Measurements from ENCODE around the gene C12orf76. TPM values are rescaled to one million over a fixed set of nuclear protein-coding genes. Genes with fewer than 3 reads are reported as not detected.
"Not testable (repeated sequence)": the region's sequence is repeated elsewhere in the genome, so short reads cannot be mapped to it uniquely, and the experiment has no call there.

C12orf76 gene
- total RNA-seq, 4 donors from 2014 or later = 7.9 to 16.2 (median 10.6) TPM

GRCh38 chr12:110088936-110089335 lies 40.6 kb upstream of the C12orf76 start:
- Histone ChIP-seq H3K27ac (no peak overlapping the region), H3K9me3 (no peaks in the 10 kb centered on the region), H3K4me3 (no peak overlapping the region), H3K4me1 (no peaks in the 10 kb centered on the region), H3K27me3 (no peaks in the 10 kb centered on the region), H3K36me3 (no peaks in the 10 kb centered on the region)
- WGBS = 80% methylated on average over 5 of the region's 5 CpGs
- DNase-seq (ENCODE audit: low spot score in 2 of 2) = no peak
- TF ChIP-seq EP300 (IDR thresholded peaks at IDR 0.05) = no peak

GRCh38 chr12:110088216-110088615 lies 39.9 kb upstream of the C12orf76 start:
- H3K4me3 ChIP-seq; H3K4me1 ChIP-seq; H3K27me3 ChIP-seq; DNase-seq (ENCODE audit: low spot score in 2 of 2); H3K27ac ChIP-seq; H3K9me3 ChIP-seq; H3K36me3 ChIP-seq: not testable (repeated sequence)
- WGBS = 82% methylated on average over 6 of the region's 6 CpGs

GRCh38 chr12:110084314-110085015 lies 36.1 kb upstream of the C12orf76 start:
- Histone ChIP-seq H3K4me3 (no peak overlapping the region), H3K27me3 (no peaks in the 10 kb centered on the region), H3K9me3 (no peaks in the 10 kb centered on the region), H3K27ac (no peak overlapping the region), H3K36me3 (no peaks in the 10 kb centered on the region), H3K4me1 (no peaks in the 10 kb centered on the region)
- WGBS = 42% methylated on average over 4 of the region's 4 CpGs
- no peak for DNase-seq (ENCODE audit: low spot score in 2 of 2)
- TF ChIP-seq POLR2A (IDR thresholded peaks at IDR 0.05) (no peak), EP300 (IDR thresholded peaks at IDR 0.05) (no peak), POLR2AphosphoS5 (IDR thresholded peaks at IDR 0.05) (no peak), CTCF (IDR thresholded peaks at IDR 0.05) (no peak)

GRCh38 chr12:110080410-110080809 lies 32.1 kb upstream of the C12orf76 start:
- H3K27ac ChIP-seq = no peak overlapping the region

GRCh38 chr12:110079477-110080400 lies 31.4 kb upstream of the C12orf76 start:
- H3K27ac ChIP-seq = peak overlapping the region; percentile 18
- H3K27me3 ChIP-seq = no peaks in the 10 kb centered on the region
- WGBS = 84% methylated on average over 24 of the region's 24 CpGs
- DNase-seq (ENCODE audit: low spot score in 2 of 2) = no peak
- H3K4me3 ChIP-seq = peak overlapping the region; percentile 11
- TF ChIP-seq POLR2AphosphoS5 (IDR thresholded peaks at IDR 0.05) (no peak), CTCF (IDR thresholded peaks at IDR 0.05) (no peak), POLR2A (IDR thresholded peaks at IDR 0.05) (no peak), EP300 (IDR thresholded peaks at IDR 0.05) (no peak)
- H3K36me3 ChIP-seq = no peaks in the 10 kb centered on the region
- no peaks in the 10 kb centered on the region for H3K9me3 ChIP-seq
- H3K4me1 ChIP-seq = no peaks in the 10 kb centered on the region

More at GRCh38 chr12:110080410-110080809, 32.1 kb upstream of the C12orf76 start:
- Histone ChIP-seq H3K36me3 (no peaks in the 10 kb centered on the region), H3K4me1 (no peaks in the 10 kb centered on the region), H3K9me3 (no peaks in the 10 kb centered on the region), H3K27me3 (no peaks in the 10 kb centered on the region), H3K4me3 (no peak overlapping the region)
- WGBS = 82% methylated on average over 7 of the region's 7 CpGs
- TF ChIP-seq POLR2A (IDR thresholded peaks at IDR 0.05) (no peak), CTCF (IDR thresholded peaks at IDR 0.05) (no peak), POLR2AphosphoS5 (IDR thresholded peaks at IDR 0.05) (no peak), EP300 (IDR thresholded peaks at IDR 0.05) (no peak)
- no peak for DNase-seq (ENCODE audit: low spot score in 2 of 2)

GRCh38 chr12:110077800-110078199 lies 29.5 kb upstream of the C12orf76 start:
- no peak overlapping the region for H3K27ac ChIP-seq
- H3K9me3 ChIP-seq = no peaks in the 10 kb centered on the region
- H3K27me3 ChIP-seq = no peaks in the 10 kb centered on the region
- no peak overlapping the region for H3K4me3 ChIP-seq
- H3K36me3 ChIP-seq = no peaks in the 10 kb centered on the region
- TF ChIP-seq POLR2AphosphoS5 (IDR thresholded peaks at IDR 0.05) (no peak), EP300 (IDR thresholded peaks at IDR 0.05) (no peak), POLR2A (IDR thresholded peaks at IDR 0.05) (no peak), CTCF (IDR thresholded peaks at IDR 0.05) (no peak)
- 65% methylated on average over 4 of the region's 4 CpGs for WGBS
- peaks cover 9% of the 10 kb centered on the region for H3K4me1 ChIP-seq
- DNase-seq (ENCODE audit: low spot score in 2 of 2) = no peak

Measured in suprapubic skin (tissue), 4 donors.